Duodenal mucosa (tissue), 2 donors: Measurements from ENCODE around the gene CILP2.
A peak's percentile ranks its signal among the peaks of the same experiment; 100 is the strongest.

Experiments used
- H3K27ac ChIP-seq: one replicate; pipeline ENCODE4 v1.7.0; 2013; ENCODE audit warnings: low read depth, low read length
- H3K27me3 ChIP-seq, 2 donors: one replicate each; pipeline ENCODE4 v1.7.0; 2013; ENCODE audit warnings: low read length in 2 of 2, control low read depth in 1 of 2; ENCODE audit not compliant: insufficient read depth in 2 of 2, control insufficient read depth in 1 of 2
- H3K36me3 ChIP-seq, 2 donors: one replicate each; pipeline ENCODE4 v1.7.0; 2013; ENCODE audit warnings: low read length in 2 of 2, control low read depth in 1 of 2; ENCODE audit not compliant: insufficient read depth in 2 of 2, control insufficient read depth in 1 of 2
- H3K4me1 ChIP-seq, 2 donors: one replicate each; pipeline ENCODE4 v1.7.0; 2013; ENCODE audit warnings: low read length in 2 of 2, control low read depth in 1 of 2; ENCODE audit not compliant: insufficient read depth in 2 of 2, control insufficient read depth in 1 of 2
- H3K4me3 ChIP-seq, 2 donors: one replicate each; pipeline ENCODE4 v1.7.0; 2013; ENCODE audit warnings: low read length in 2 of 2, low read depth in 1 of 2
- H3K9ac ChIP-seq, 2 donors: one replicate each; pipeline ENCODE4 v1.7.0; 2013; ENCODE audit warnings: low read length in 2 of 2, low read depth in 1 of 2
- H3K9me3 ChIP-seq, 2 donors: one replicate each; pipeline ENCODE4 v1.7.0; 2013; ENCODE audit warnings: low read length in 2 of 2, control low read depth in 1 of 2; ENCODE audit not compliant: control insufficient read depth in 1 of 2

CILP2 gene

DNA sequence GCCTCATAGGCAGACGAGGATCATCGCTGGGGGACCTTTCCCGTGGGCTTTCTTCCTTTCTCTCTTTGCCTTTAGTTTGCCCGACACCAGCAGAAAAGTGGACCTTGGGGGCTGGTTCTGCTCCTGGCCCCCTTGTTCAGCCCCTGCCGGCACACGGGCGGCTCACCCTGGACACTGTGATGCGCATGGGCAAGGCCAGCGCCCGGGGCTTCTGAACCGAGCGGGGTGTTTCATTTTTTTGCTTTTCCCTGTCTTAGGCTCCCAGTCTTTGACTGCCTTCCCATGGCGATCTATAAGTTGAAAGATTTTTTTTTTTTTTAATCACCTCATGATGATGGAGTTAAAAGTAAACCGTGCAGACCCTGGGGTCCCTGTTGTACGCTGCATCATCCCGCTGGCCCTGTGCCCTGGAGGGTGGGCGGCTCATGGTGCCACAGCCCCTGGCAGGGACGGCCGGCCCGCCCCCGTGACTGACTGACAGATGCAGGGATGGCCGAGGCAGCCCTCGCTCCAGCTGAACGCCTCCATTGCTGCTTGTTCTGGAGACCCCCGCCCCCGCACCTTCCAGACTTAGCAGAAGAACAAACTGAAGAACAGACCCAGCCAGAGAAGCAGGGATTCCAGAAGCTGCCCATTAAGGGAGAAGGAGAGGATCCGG lies 32.3 kb upstream of the CILP2 start:
- Histone ChIP-seq H3K27me3 (no peaks in the 10 kb centered on the region), H3K36me3 (peaks cover 31 to 74% of the 10 kb centered on the region in 2 donors), H3K4me3 (no peak overlapping the region), H3K9me3 (no peaks in the 10 kb centered on the region), H3K27ac (no peak overlapping the region), H3K4me1 (no peaks in the 10 kb centered on the region), H3K9ac (no peak overlapping the region)

DNA sequence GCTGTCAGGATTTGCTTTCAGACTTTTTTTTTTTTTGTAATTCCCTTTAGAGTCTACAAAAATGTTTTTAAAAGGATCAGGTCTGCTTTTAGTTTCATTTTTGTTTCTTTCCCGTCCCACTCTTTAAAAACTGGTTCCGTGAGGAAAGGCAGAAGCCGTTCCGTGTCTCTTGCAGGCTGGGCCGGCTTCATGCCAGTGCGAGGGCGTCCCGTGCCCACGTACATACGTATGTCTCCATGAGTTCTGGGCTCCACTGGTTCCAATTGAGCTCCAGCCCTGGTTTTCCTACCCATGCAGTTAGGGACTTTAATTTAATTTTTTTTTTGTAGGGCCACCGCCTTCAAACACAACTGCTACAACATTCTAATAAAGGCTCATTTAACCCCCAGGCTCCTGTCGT lies 31.5 kb upstream of the CILP2 start:
- Histone ChIP-seq H3K9me3 (no peaks in the 10 kb centered on the region), H3K36me3 (peaks cover 31 to 66% of the 10 kb centered on the region in 2 donors), H3K4me1 (no peaks in the 10 kb centered on the region), H3K27me3 (no peaks in the 10 kb centered on the region), H3K9ac (no peak overlapping the region), H3K27ac (no peak overlapping the region), H3K4me3 (no peak overlapping the region)

DNA sequence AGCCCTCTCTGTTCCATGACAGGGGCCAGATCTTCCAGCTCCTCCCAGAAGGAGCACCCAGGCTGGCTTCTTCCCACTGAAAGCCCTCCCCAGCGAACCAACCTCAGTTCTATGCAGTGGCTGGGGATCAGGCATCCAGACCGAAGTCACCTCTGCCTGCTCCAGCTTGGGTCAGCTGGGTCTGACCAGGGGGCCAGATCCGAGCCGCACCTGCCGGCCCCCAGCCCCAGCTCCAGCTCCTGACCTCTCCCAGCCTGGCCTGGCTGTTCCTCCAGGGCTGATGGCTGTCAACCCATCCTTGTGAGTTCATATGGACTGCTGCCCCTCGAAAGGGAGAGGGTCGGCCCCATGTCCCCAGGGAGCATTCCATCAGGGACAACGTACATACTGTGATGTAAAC lies 30.7 kb upstream of the CILP2 start:
- peaks cover 25 to 59% of the 10 kb centered on the region in 2 donors for H3K36me3 ChIP-seq
- H3K4me1 ChIP-seq, result peaks cover 0 to 2% of the 10 kb centered on the region in 2 donors
- H3K27me3 ChIP-seq, result no peaks in the 10 kb centered on the region
- H3K27ac ChIP-seq, result no peak overlapping the region
- H3K9me3 ChIP-seq, result no peaks in the 10 kb centered on the region
- no peak overlapping the region for H3K4me3 ChIP-seq
- H3K9ac ChIP-seq, result no peak overlapping the region

DNA sequence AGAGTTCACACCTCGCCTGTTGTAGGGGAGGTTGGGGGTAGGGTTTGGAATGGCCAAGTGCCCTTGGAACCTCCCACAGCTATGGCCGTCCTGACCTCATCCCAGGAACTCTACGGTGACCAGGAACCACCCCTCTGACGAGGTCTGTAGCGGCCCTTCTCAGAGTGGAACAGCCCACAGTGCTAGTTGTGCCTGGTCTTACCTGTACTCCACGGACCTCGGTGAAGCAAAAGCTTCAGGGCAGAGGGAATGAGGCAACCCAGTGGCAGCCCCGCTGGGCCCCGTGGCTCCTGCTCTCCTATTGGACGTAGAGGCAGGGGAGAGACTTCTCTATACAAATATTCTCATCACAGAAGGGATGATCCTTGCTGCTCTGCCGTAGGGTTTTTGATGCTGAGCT lies 29.8 kb upstream of the CILP2 start:
- no peak overlapping the region for H3K4me3 ChIP-seq
- H3K36me3 ChIP-seq, result peaks cover 17 to 50% of the 10 kb centered on the region in 2 donors
- H3K27ac ChIP-seq, result no peak overlapping the region
- no peaks in the 10 kb centered on the region for H3K9me3 ChIP-seq
- peaks cover 0 to 5% of the 10 kb centered on the region in 2 donors for H3K4me1 ChIP-seq
- H3K27me3 ChIP-seq, result no peaks in the 10 kb centered on the region
- no peak overlapping the region for H3K9ac ChIP-seq

DNA sequence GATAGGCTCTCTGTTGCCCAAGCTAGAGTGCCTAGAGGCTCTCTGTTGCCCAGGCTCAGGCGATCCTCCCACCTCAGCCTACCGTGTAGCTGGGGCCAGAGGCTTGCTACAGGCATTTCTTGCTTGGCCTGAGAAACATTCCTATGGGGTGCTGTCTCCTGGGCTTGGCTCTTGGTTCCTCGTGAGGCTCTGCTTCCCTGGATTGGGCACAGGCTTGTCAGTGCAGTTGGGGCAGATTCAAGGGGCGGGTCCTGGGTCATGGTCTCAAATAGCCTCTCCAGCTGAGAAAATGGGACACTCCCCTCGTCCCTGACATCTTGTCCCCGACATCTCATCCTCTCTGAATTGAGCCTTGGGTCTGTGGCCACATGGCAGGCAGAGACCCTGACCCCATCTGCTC lies 27.6 kb upstream of the CILP2 start:
- Histone ChIP-seq H3K27ac (no peak overlapping the region), H3K27me3 (no peaks in the 10 kb centered on the region), H3K4me1 (peaks cover 4 to 5% of the 10 kb centered on the region in 2 donors), H3K9ac (no peak overlapping the region), H3K9me3 (no peaks in the 10 kb centered on the region), H3K36me3 (peaks cover 12 to 28% of the 10 kb centered on the region in 2 donors), H3K4me3 (no peak overlapping the region)

DNA sequence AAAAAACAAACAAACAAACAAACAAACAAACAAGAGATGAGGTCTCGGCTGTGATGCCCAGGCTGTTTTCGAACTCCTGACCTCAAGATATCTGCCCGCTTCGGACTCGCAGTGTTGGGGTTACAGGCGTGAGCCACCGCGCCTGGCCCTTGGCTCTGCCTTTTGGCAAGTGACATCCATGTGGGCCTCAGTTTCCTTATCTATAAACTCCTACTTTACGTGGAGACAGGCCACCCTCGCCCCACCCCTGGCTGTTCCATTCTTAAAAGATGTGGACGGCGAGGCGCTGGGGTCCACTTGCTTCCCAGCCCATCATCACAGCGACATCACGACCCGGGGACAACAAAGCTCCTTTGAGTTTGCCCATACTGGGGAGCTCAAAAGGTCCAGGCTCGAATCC lies 24.4 kb upstream of the CILP2 start:
- H3K27ac ChIP-seq, result no peak overlapping the region
- H3K4me3 ChIP-seq, result no peak overlapping the region
- no peak overlapping the region for H3K9ac ChIP-seq
- no peaks in the 10 kb centered on the region for H3K27me3 ChIP-seq
- H3K36me3 ChIP-seq, result no peaks in the 10 kb centered on the region
- peaks cover 12% of the 10 kb centered on the region in 2 donors for H3K4me1 ChIP-seq
- no peaks in the 10 kb centered on the region for H3K9me3 ChIP-seq

DNA sequence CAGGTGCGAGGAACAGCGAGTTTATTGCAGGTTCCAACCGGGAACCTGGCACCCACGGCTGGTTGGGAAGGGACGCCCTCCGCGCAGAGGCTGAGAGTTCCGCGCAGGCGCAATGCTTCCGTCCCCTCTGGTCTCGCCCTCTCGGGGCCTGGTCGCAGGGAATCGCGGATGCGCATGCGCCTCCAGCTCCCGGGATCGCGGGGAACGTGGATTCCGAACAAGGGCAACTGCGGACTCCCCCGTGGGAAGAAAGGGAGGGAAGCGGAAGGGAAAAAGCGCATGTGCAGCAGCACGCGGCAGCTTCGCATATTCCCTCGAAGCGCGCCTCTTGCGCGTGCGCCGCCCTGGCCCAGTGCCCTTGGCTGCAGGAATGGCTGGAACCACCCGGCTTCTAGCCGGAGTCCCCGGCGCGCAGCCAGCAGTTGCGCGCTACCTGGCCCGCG lies 23.8 kb upstream of the CILP2 start:
- Histone ChIP-seq H3K36me3 (peaks cover 0 to 2% of the 10 kb centered on the region in 2 donors), H3K27ac (no peak overlapping the region), H3K4me3 (no peak overlapping the region), H3K9me3 (no peaks in the 10 kb centered on the region), H3K27me3 (no peaks in the 10 kb centered on the region), H3K4me1 (peaks cover 12% of the 10 kb centered on the region in 2 donors), H3K9ac (no peak overlapping the region)

DNA sequence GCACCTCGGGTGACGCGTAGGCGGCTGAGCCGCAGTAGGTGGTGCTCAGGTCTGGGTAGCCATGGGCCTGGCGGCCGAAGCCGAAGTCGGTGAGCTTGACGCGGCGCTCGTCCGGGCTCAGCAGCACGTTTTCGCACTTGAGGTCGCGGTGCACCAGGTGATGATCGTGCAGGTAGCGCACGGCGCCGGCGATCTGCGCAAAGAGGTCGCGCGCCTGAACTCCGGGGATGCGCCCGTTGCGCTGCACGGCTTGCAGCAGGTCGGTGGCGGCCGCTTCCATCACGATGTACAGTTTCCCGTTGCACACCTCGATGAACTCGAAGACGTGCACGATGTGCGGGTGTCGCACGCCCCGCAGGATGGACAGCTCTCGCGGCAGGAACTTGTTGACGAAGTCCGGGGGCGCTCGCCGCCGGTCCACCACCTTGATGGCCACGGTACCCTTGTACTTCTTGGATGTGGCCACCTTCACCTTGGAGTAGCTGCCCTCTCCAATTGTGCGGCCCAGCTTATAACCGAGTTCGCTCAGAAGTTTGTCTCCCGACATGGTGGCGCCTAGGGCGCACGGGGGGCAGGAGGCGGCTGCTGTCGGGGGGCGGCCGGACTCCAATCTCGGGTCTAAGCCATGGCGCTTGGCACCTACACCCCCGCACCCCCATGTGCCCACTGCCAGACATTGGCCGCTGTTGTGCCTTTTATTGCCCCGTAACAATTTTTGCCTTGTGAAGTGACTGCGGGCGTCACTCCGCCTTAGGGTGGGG lies 23.0 kb upstream of the CILP2 start, which contains the start of gene TSSK6:
TSS of gene TSSK6 (minus strand) at position 668 of the 761 bp plus-strand sequence. CDS start at position 547, 121 bp downstream.
- H3K9ac ChIP-seq, result peak within 1 kb of the TSS; percentile 82 to 97
- H3K4me3 ChIP-seq, result peak within 1 kb of the TSS; percentile 95 to 96
- H3K27me3 ChIP-seq, result no peaks in the 10 kb centered on the region
- peaks cover 12% of the 10 kb centered on the region in 2 donors for H3K4me1 ChIP-seq
- peak within 1 kb of the TSS; percentile 80 for H3K27ac ChIP-seq
- no peaks in the 10 kb centered on the region for H3K9me3 ChIP-seq
- peaks cover 6 to 7% of the 10 kb centered on the region in 2 donors for H3K36me3 ChIP-seq

DNA sequence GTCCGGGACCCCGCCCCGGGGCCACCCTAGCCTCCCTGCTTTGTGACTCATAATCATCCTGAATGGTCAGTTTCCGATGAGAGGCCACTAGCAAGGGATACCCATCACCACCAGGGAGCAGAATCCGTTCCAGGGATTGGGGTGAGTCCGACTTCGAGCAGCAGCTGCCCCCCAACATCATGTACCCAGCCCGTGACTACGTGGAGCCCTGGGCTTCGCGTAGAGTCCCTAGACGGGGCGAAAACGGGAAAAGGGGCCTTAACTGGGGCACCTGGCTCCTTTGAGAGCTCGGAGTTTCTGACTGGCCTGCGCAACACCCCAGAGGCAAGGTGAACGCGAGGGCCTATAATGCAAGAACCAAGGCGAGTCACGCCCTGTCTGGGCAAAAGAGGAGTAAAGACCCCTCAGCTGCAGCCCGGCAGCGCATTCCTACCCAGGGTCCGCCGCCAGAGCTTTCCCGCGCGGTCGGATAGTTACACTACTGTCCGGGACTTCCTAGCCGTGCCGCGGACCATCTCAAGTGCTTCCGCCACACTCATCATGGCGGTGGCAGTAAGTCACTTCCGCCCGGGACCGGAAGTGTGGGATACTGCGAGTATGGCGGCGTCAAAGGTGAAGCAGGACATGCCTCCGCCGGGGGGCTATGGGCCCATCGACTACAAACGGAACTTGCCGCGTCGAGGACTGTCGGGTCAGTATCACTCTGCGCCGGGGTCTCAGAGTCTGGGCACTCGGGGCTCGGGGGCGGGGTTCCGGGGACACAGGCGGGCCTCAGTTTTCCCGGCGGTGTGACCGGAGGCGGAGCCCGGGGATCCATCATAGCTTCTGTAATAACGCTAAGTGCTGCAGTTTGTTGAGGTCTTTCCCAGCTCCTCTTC lies 22.2 kb upstream of the CILP2 start, which contains the start of gene NDUFA13:
TSS of gene NDUFA13 (plus strand) at position 584 of the 878 bp plus-strand sequence. CDS start at position 598, 14 bp downstream.
- peaks cover 9 to 13% of the 10 kb centered on the region in 2 donors for H3K36me3 ChIP-seq
- peak within 1 kb of the TSS; percentile 95 to 96 for H3K4me3 ChIP-seq
- peak within 1 kb of the TSS; percentile 82 to 97 for H3K9ac ChIP-seq
- H3K9me3 ChIP-seq, result no peaks in the 10 kb centered on the region
- H3K27ac ChIP-seq, result peak within 1 kb of the TSS; percentile 80
- no peaks in the 10 kb centered on the region for H3K27me3 ChIP-seq
- peaks cover 12% of the 10 kb centered on the region in 2 donors for H3K4me1 ChIP-seq
